ENCODE results near the gene NOP9.

The NOP9 gene

GRCh38 chr14:24258548-24259265, 40.9 kb upstream of the NOP9 start:
- no peak for DNase-seq (ENCODE audit: low spot score)
- ChIA-PET CTCF (interaction anchor here (0.9 kb wide), 1 partner anchor 49 kb away, joined by 3 read pairs; the partner anchor contains the start of gene CIDEB), POLR2A (ENCODE audit: low non-redundant PET) (interaction anchor here (0.6 kb wide), 1 partner anchor 68 kb away, joined by 6 read pairs; no protein-coding TSS in a partner anchor)
- no peak for TF ChIP-seq CTCF (conservative IDR thresholded peaks at IDR 0.05; ENCODE audit: low read depth)
- H3K27ac ChIP-seq, result peak overlapping the region; percentile 96

- TF ChIP-seq CTCF (conservative IDR thresholded peaks at IDR 0.05; ENCODE audit: low read depth), result no peak
- POLR2A ChIA-PET (ENCODE audit: low non-redundant PET), result interaction anchor here (0.6 kb wide), 1 partner anchor 11 kb away, joined by 3 read pairs; no protein-coding TSS in a partner anchor
- CTCF ChIA-PET, result interaction anchor here (0.9 kb wide), 1 partner anchor 49 kb away, joined by 3 read pairs; the partner anchor contains the start of gene CIDEB
- DNase-seq (ENCODE audit: low spot score), result peak; percentile 87
- H3K27ac ChIP-seq, result peak overlapping the region; percentile 96
Measured at GRCh38 chr14:24259282-24260025, 40.2 kb upstream of the NOP9 start.

GRCh38 chr14:24260026-24260779, 39.4 kb upstream of the NOP9 start:
- TF ChIP-seq CTCF (conservative IDR thresholded peaks at IDR 0.05; ENCODE audit: low read depth), result no peak
- peak overlapping the region; percentile 96 for H3K27ac ChIP-seq
- no peak for DNase-seq (ENCODE audit: low spot score)
- ChIA-PET POLR2A (ENCODE audit: low non-redundant PET) (interaction anchor here (0.6 to 1.8 kb wide), 2 partner anchors 16 to 17 kb away, joined by 3 to 5 read pairs; partner anchors contain the start of gene TINF2), CTCF (interaction anchor here (0.6 kb wide), 1 partner anchor 245 kb away, joined by 4 read pairs; no protein-coding TSS in a partner anchor)

- ChIA-PET CTCF (interaction anchor here (0.6 kb wide), 2 partner anchors 20 to 244 kb away, joined by 3 to 4 read pairs; no protein-coding TSS in a partner anchor), POLR2A (ENCODE audit: low non-redundant PET) (interaction anchor here (0.6 to 1.8 kb wide), 3 partner anchors 15 to 22 kb away, joined by 3 to 5 read pairs (median 3); partner anchors contain the start of gene TINF2)
- peak overlapping the region; percentile 96 for H3K27ac ChIP-seq
- no peak for TF ChIP-seq CTCF (conservative IDR thresholded peaks at IDR 0.05; ENCODE audit: low read depth)
- no peak for DNase-seq (ENCODE audit: low spot score)
Measured at GRCh38 chr14:24260780-24261157, 38.9 kb upstream of the NOP9 start.

GRCh38 chr14:24261256-24261968, 38.2 kb upstream of the NOP9 start:
- ChIA-PET POLR2A (ENCODE audit: low non-redundant PET) (interaction anchor here (0.6 to 1.8 kb wide), 3 partner anchors 14 to 22 kb away, joined by 3 to 5 read pairs (median 3); partner anchors contain the start of gene TINF2), CTCF (interaction anchor here (0.6 kb wide), 1 partner anchor 19 kb away, joined by 3 read pairs; no protein-coding TSS in a partner anchor)
- TF ChIP-seq CTCF (conservative IDR thresholded peaks at IDR 0.05; ENCODE audit: low read depth), result no peak
- no peak for DNase-seq (ENCODE audit: low spot score)
- peak overlapping the region; percentile 96 for H3K27ac ChIP-seq

All from RWPE1 (cell line).